ENCODE results near the gene DHDDS. TPM values are rescaled to one million over a fixed set of nuclear protein-coding genes. Genes with fewer than 3 reads are reported as not detected.

The DHDDS gene
- polyA plus RNA-seq, 5 donors, result 27.5 to 36.6 (median 35.4) TPM

Other genes starting within 250 kb of the DHDDS start
- under 1 TPM in 1 of 5 donors, not detected in 4; 0.08 TPM for gene CATSPER4, start 241.7 kb upstream of the DHDDS start, polyA plus RNA-seq (ENCODE audit: insufficient read depth in 1 of 5, insufficient read length in 5 of 5, low replicate concordance in 1 of 5)
- gene CEP85, start 198.1 kb upstream of the DHDDS start, polyA plus RNA-seq (ENCODE audit: insufficient read depth in 1 of 5, insufficient read length in 5 of 5, low replicate concordance in 1 of 5), result 10 to 100 TPM; 20.0 to 26.4 (median 21.9) TPM
- gene SH3BGRL3, start 152.2 kb upstream of the DHDDS start, polyA plus RNA-seq (ENCODE audit: insufficient read depth in 1 of 5, insufficient read length in 5 of 5, low replicate concordance in 1 of 5), result 100 to 1,000 TPM in 2 of 5 donors, 10 to 100 TPM in 3; 89.9 to 123 (median 98.7) TPM
- gene UBXN11, start 125.7 kb upstream of the DHDDS start, polyA plus RNA-seq (ENCODE audit: insufficient read depth in 1 of 5, insufficient read length in 5 of 5, low replicate concordance in 1 of 5), result 10 to 100 TPM; 23.7 to 29.6 (median 27.9) TPM
- 1 to 10 TPM; 2.8 to 7.0 (median 5.6) TPM for gene CD52, start 114.4 kb upstream of the DHDDS start, polyA plus RNA-seq (ENCODE audit: insufficient read depth in 1 of 5, insufficient read length in 5 of 5, low replicate concordance in 1 of 5)
- 1 to 10 TPM in 4 of 5 donors, under 1 TPM in 1; 0.70 to 2.5 (median 1.5) TPM for gene CRYBG2, start 78.2 kb upstream of the DHDDS start, polyA plus RNA-seq (ENCODE audit: insufficient read depth in 1 of 5, insufficient read length in 5 of 5, low replicate concordance in 1 of 5)
- under 1 TPM in 4 of 5 donors, not detected in 1; 0.10 to 0.27 (median 0.19) TPM for gene ZNF683, start 59.6 kb upstream of the DHDDS start, polyA plus RNA-seq (ENCODE audit: insufficient read depth in 1 of 5, insufficient read length in 5 of 5, low replicate concordance in 1 of 5)
- gene LIN28A, start 21.5 kb upstream of the DHDDS start, polyA plus RNA-seq (ENCODE audit: insufficient read depth in 1 of 5, insufficient read length in 5 of 5, low replicate concordance in 1 of 5), result under 1 TPM; 0.06 to 0.10 (median 0.08) TPM
- gene HMGN2, start 40.1 kb downstream of the DHDDS start, polyA plus RNA-seq (ENCODE audit: insufficient read depth in 1 of 5, insufficient read length in 5 of 5, low replicate concordance in 1 of 5), result 1,000 to 10,000 TPM; 1,072 to 1,438 (median 1,211) TPM
- gene RPS6KA1, start 97.4 kb downstream of the DHDDS start, polyA plus RNA-seq (ENCODE audit: insufficient read depth in 1 of 5, insufficient read length in 5 of 5, low replicate concordance in 1 of 5), result 10 to 100 TPM; 19.3 to 27.8 (median 23.4) TPM

Data from right lung (tissue), 5 donors.